Measurements from ENCODE around the gene TTC16. TPM values are rescaled to one million over a fixed set of nuclear protein-coding genes. Genes with fewer than 3 reads are reported as not detected.

TTC16 gene
- total and polyA plus RNA-seq, 4 donors: 1.5 to 5.6 (median 2.7) TPM

GRCh38 chr9:127746959-127747569, 31.2 kb downstream of the TTC16 start:
- H3K9ac ChIP-seq (ENCODE audit: insufficient read depth in 1 of 2, low read length in 2 of 2): no peak overlapping the region
- TF ChIP-seq CTCF (IDR thresholded peaks at IDR 0.05; ENCODE audit: control extremely low read depth, extremely low read depth): no peak
- DNase-seq (no peak), ATAC-seq (ENCODE audit: insufficient read depth, low FRiP score) (no peak)
- H3K27me3 ChIP-seq (ENCODE audit: control insufficient read depth in 3 of 3, insufficient read depth in 3 of 3, low read length in 2 of 3): peaks cover 0 to 3% (median 0%) of the 10 kb centered on the region in 3 donors
- peaks cover 0 to 40% (median 0%) of the 10 kb centered on the region in 4 donors for H3K36me3 ChIP-seq (ENCODE audit: control insufficient read depth in 4 of 4, insufficient read depth in 4 of 4, low read length in 4 of 4)
- peaks cover 0 to 3% (median 0%) of the 10 kb centered on the region in 4 donors for H3K9me3 ChIP-seq (ENCODE audit: control insufficient read depth in 4 of 4, insufficient read depth in 3 of 4, low read length in 3 of 4)
- H3K27ac ChIP-seq (ENCODE audit: low read depth in 1 of 2, low read length in 1 of 2): no peak overlapping the region
- H3K4me3 ChIP-seq: no peak overlapping the region
- peaks cover 0 to 5% (median 0%) of the 10 kb centered on the region in 5 donors for H3K4me1 ChIP-seq (ENCODE audit: control insufficient read depth in 5 of 5, insufficient read depth in 5 of 5, low read length in 5 of 5)
- WGBS, 2 donors: 78 to 90% methylated on average over 15 of the region's 15 CpGs

GRCh38 chr9:127749090-127749787, 33.4 kb downstream of the TTC16 start:
- Histone ChIP-seq H3K9me3 (ENCODE audit: control insufficient read depth in 4 of 4, insufficient read depth in 3 of 4, low read length in 3 of 4) (peaks cover 0 to 3% (median 0%) of the 10 kb centered on the region in 4 donors), H3K36me3 (ENCODE audit: control insufficient read depth in 4 of 4, insufficient read depth in 4 of 4, low read length in 4 of 4) (peaks cover 0 to 39% (median 0%) of the 10 kb centered on the region in 4 donors), H3K4me3 (no peak overlapping the region), H3K9ac (ENCODE audit: insufficient read depth in 1 of 2, low read length in 2 of 2) (no peak overlapping the region), H3K27ac (ENCODE audit: low read depth in 1 of 2, low read length in 1 of 2) (no peak overlapping the region), H3K27me3 (ENCODE audit: control insufficient read depth in 3 of 3, insufficient read depth in 3 of 3, low read length in 2 of 3) (peaks cover 0 to 3% (median 2%) of the 10 kb centered on the region in 3 donors), H3K4me1 (ENCODE audit: control insufficient read depth in 5 of 5, insufficient read depth in 5 of 5, low read length in 5 of 5) (peaks cover 0 to 5% (median 0%) of the 10 kb centered on the region in 5 donors)
- TF ChIP-seq CTCF (IDR thresholded peaks at IDR 0.05; ENCODE audit: control extremely low read depth, extremely low read depth): no peak
- WGBS, 2 donors: 82 to 88% methylated on average over 26 of the region's 26 CpGs
- DNase-seq (no peak), ATAC-seq (ENCODE audit: insufficient read depth, low FRiP score) (no peak)

- H3K9ac ChIP-seq (ENCODE audit: insufficient read depth in 1 of 2, low read length in 2 of 2): no peak overlapping the region
- peaks cover 0 to 35% (median 0%) of the 10 kb centered on the region in 4 donors for H3K36me3 ChIP-seq (ENCODE audit: control insufficient read depth in 4 of 4, insufficient read depth in 4 of 4, low read length in 4 of 4)
These were observed 35.6 kb downstream of the TTC16 start for GRCh38 chr9:127751269-127752054.

More at GRCh38 chr9:127751269-127752054, 35.6 kb downstream of the TTC16 start:
- peaks cover 0 to 3% (median 0%) of the 10 kb centered on the region in 4 donors for H3K9me3 ChIP-seq (ENCODE audit: control insufficient read depth in 4 of 4, insufficient read depth in 3 of 4, low read length in 3 of 4)
- no peak for TF ChIP-seq CTCF (IDR thresholded peaks at IDR 0.05; ENCODE audit: control extremely low read depth, extremely low read depth)
- H3K4me3 ChIP-seq: no peak overlapping the region
- H3K4me1 ChIP-seq (ENCODE audit: control insufficient read depth in 5 of 5, insufficient read depth in 5 of 5, low read length in 5 of 5): peaks cover 0 to 8% (median 2%) of the 10 kb centered on the region in 5 donors
- peaks cover 0 to 13% (median 8%) of the 10 kb centered on the region in 3 donors for H3K27me3 ChIP-seq (ENCODE audit: control insufficient read depth in 3 of 3, insufficient read depth in 3 of 3, low read length in 2 of 3)
- 53 to 83% methylated on average over 10 of the region's 10 CpGs for WGBS, 2 donors
- no peak overlapping the region for H3K27ac ChIP-seq (ENCODE audit: low read depth in 1 of 2, low read length in 1 of 2)
- ATAC-seq (ENCODE audit: insufficient read depth, low FRiP score) (peak; percentile 50), DNase-seq (peak; percentile 43 to 45 (median 43))
